ENCODE results near the gene CDX1.
"Not testable (repeated sequence)": the region's sequence is repeated elsewhere in the genome, so short reads cannot be mapped to it uniquely, and the experiment has no call there.

CDX1 gene

DNA sequence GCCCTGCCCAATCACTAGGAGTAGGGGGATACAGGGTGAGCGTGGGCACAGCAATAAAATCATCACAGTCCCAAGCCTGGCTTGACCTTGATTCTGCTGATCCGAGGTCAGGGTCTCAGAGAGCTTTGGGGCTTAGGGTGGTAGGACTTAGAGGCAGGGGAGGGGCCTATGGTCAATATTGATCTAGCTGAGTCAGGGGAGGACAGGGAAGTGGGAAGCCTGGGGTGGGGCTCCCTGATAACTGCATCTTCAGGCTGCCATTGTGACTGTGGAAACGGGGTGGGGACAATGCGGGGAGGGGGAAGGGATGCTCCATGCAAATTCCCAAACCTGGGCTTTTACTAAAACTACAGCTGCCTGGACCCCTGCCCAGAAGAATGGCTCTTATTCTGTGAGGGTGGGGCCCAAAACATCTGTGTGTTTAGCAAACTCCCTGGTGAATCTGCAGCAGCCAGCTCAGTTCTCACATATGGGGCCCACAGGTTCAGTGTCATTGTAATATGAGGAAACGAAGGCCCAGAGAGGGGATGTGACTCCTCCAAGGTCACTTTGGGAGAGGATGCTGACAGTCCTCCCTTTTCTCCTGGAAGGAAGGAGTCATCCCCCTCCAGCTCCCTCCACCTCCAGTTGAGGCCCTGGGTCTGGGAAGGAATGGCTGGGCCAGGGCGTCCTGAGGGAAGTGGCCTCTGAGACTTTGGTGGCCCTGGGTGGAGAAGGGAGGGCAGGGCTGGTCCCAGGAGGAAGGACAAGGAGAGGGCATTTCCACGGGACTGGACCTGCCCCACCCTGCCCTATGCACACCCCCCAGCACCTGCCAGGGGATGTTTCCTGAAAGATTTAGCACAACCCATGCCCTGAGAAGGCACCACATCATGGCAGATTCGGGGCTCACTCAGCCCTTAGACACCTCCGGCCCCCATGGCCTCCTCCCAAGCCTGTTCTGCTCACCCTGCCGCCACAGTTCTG lies 49.7 kb downstream of the CDX1 start:
- intact Hi-C loops (cut with DNase I): loop anchor here (5.0 to 10.0 kb wide), 2 partner anchors 84 to 381 kb away; no protein-coding TSS in a partner anchor
- no peak for DNase-seq

DNA sequence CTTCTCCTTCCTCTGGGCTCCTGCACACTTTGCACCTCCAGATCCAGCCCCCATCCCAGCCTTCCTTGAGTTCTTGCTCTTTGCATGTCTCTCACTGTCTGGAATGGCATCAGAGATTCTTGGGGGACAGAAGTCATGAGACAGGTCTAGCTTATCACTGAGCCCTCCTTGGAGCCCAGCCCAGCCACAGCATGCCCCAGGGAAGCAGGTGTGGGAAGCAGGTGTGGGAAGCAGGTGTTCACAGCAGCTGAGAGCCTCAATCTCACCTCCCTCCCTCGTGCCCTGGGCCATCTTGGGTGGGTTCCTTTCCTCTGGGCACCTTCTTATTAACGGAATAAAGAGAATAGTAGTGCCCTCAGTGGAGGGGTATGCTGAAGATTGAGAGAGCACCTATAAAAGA lies 50.5 kb downstream of the CDX1 start:
- intact Hi-C loops (cut with DNase I): loop anchor here (5.0 to 10.0 kb wide), 2 partner anchors 85 to 382 kb away; no protein-coding TSS in a partner anchor
- DNase-seq: no peak

DNA sequence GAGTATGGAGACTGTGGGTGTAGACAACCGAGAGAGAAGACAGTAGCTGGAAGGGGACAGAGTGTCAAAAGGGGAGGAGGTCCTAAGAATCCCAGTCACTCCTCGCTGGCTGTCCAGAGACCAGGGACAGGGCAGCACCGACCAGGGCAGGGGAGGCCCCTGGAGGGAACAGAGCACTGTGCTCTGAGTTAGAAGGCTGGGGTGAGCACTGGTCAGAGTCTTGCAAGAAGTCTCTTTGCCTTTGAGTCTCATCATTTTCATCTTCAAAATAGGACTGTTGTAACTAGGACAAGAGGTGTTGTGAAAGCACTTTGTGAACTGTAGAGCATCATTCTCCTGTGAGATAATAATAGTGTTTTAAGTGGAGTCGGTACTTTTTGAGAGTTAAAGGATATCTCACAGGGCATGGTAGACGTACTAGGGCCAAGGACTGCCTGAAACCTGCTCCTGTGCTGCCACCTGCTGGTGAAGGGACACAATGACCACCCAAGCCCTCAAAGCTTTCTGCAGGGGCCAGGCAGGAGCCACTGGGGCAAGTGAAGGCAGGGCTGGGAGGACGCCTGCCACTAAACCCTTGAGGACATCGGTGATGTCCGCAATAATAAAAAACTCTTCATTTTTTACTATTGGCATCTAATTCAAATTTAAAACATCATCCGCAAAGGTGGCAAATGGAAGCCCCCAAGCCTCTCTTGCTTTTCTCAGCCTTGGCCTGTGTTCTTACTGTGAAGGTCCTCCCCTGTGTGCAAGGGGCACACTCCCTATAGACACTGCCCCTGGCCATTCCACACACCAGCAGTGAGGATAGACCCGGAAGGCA lies 51.5 kb downstream of the CDX1 start:
- intact Hi-C loops (cut with DNase I): loop anchor here (5.0 to 10.0 kb wide), 2 partner anchors 86 to 383 kb away; no protein-coding TSS in a partner anchor
- peak; percentile 67 to 93 (median 87) for DNase-seq

DNA sequence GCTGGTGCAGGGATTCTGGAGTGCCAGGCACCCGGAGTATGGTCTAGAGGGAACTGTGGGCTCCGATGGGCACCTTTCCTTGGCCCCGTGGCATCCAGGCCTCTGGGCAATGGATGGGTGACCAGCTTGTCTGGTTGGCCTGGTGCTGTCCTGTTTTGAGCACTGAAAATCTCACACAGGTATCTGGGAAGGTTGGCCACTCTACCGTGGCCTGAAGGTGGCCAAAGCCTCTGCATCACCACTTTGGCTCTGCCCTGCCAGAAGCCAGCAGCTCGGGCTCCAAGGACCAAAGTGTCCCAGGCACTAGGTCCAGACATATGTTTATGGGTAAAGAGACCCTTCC lies 52.1 kb downstream of the CDX1 start:
- intact Hi-C loops (cut with DNase I): loop anchor here (5.0 to 10.0 kb wide), 2 partner anchors 86 to 384 kb away; no protein-coding TSS in a partner anchor
- DNase-seq: no peak

DNA sequence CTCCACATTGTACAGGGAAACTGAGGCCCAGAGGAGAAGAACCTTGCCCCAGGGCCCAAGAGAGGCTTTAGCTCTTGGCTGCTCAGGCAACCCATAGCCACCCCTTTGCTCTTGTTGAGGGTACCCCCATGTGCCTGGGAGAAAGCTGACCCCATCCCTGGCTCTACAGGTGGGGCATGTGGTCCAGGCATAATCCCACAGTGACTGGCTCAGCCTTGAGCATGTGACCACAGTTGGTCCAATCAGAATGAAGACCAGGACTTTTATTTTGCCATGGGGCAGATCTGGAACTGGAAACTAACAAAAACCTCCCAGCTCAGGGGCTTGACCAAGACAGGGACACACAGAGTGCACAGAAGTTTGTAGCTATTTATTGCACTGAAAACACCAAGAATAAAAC lies 52.6 kb downstream of the CDX1 start:
- intact Hi-C loops (cut with DNase I): loop anchor here (5.0 to 10.0 kb wide), 2 partner anchors 87 to 384 kb away; no protein-coding TSS in a partner anchor
- DNase-seq: peak in 1 of 42 donors; percentile 12

DNA sequence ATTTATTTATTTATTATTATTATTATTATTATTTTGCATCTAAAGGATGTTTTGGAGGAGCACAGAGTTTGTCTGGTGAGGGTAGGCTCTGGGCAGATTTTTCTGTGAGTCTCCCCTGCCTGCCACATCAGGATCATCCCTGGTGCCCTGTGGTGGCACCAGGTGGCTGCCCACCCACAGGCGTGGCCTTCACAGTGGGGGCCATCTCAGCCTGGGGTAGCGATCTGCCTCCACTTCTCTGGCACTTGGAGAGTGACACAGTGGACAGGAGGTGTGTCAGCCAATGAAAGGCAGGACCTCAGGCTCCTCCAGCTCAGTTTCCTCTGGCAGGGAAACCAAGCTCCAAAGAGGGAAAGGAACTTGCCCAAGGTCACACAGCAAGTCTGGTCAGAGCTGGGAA lies 53.3 kb downstream of the CDX1 start:
- intact Hi-C loops (cut with DNase I): loop anchor here (5.0 to 10.0 kb wide), 2 partner anchors 88 to 385 kb away; no protein-coding TSS in a partner anchor
- no peak for DNase-seq

DNA sequence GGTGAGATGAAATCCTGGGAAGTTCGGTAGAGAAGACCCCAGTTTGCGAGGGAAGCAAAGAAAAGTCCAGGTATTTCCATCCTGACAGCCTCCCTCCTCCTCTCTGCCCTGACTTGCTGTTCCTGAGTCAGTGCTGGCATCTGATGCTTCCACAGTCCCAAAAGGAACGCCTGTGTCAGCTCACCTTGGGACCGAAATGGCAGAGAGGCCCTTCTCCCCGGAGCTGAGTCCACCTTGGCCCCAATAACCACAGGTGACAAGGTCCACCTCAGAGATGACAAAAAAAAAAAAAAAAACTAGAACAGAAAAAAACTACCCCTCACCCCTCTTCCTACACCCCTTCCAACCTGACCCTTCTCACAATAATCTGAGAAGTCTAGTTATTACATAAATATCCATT lies 54.9 kb downstream of the CDX1 start:
- no peak for DNase-seq
- intact Hi-C loops (cut with DNase I): no loop called here

DNA sequence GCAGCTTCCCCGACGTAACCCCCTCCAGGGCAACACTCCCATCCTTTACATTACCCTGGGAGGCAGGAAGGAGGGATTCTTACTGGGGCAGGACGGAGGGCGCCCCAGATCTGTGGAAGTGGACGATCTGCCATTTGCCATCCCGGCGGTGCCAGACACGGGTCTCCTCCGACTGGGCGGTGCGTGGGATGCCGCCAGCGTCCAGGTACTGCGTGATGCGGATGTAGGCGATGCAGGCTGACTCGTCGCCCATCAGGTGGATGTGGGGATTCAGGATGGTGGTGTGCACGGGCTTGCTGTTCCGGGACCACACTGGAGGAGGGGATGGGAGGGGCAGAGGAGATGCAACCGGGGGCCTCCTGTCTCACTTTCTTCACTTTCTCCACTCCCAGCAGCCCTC lies 56.3 kb downstream of the CDX1 start:
- DNase-seq: no peak
- intact Hi-C loops (cut with DNase I): no loop called here

DNA sequence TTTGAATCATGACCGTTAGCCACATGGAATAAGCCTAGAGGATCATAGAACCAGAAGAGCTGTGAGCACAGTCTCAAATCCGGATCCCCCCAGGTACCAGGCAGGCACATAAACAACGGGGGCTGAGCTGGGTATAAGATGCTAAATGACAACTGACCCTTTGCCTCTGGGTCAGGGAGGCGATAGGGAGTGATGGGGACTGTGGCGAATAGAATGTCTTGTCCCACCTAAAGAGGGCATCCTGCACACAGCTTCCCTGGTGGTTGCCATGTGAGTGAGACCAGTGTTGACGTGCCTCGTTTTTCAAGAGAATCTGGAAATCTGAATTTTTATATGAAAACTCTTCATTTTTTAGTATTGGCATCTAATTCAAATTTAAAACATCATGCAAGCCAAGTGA lies 56.9 kb downstream of the CDX1 start:
- intact Hi-C loops (cut with DNase I): no loop called here
- no peak for DNase-seq

DNA sequence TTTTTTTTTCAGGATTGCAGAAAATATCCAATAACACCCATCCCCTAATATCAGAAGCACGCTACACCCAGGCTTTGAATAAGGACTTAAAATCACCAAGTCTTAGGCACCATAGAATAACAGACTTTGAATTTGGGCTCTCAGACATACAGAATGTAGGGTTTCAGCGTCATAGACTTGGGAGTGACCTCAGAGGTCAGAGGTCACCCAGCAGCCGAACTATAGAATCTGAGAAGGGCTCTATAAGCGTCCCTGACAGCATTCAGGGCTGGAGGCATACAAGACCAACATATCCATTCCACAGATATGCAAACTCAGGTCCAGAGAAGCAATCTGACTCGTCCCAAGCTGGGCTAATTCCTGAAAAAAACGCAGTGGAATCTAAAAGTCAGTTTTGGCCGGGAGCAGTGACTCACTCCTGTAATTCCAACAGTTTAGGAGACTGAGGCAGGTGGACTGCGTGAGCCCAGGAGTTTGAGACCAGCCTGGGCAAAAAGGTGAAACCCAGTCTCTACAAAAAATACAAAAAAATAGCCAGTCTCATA lies 58.0 kb downstream of the CDX1 start:
- DNase-seq: no peak
- intact Hi-C loops (cut with DNase I): no loop called here

DNA sequence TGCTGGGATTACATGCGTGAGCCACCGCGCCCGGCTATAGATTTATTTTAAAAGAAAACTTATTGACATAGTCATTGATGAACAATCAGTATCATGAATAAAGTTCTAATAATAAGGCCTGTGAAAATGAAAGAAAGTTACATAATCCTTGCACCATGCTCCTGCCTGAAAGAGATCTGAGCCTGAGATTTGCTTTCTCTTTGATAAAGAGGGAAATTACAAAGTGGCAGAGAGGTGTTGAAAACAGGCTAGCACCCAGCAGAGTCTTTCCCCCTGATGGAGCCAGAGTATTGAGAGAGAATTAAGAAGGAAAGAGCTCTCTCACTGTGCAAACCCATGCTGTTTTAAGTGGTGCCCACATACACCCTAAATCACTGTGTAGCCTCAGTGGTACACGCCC lies 60.5 kb downstream of the CDX1 start:
- intact Hi-C loops (cut with DNase I): no loop called here
- DNase-seq: no peak

DNA sequence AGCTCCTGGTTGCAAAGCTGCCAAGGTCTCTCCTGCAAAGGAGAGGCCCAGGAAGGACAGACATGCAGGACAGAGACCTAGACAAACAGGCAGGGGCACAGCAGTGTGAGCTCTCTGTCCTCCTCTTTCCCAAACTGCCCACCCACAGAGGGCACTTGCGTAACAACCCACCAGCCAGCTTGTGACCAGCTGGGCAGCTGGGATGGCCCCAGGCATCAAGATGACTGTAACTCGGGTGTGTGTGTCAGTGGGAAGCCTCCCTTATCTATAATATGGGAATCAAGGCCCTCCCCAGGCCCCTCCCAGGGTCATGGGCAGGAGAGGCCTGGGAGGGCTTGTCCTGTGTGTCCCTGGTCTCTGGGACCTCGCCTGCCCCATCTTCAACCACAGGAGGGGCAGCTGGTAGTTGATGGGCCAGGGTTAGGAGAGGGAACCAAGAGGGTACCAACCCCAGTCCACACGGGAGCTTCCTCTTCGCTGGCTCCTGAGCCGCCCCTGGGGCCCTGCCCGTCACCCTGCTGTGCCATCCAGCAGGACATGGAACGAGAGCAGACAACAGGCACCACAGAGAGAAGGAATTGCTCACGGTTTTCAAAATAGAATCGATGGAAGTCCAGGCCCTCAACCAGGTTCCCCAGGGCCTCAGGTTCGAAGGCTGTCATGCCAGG lies 61.2 kb downstream of the CDX1 start:
- DNase-seq: no peak
- intact Hi-C loops (cut with DNase I): no loop called here

DNA sequence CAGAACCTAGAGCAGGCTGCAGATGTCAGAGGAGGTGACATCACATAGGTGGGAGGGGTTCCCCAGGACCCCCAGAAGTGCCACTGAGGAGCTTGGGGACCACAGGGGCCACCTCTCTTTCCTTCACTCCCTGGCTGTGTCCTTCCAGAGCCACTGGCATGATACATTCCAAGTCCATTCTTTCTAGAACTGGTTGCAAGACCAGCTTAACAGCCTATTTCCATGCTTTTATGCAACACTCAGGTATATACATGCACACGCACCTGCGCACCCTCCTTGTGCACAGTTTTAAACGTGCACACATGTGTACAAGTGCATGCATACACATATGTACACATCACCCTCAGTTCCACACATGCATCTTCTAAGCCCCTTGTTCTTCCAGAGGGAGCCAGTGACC lies 63.0 kb downstream of the CDX1 start:
- intact Hi-C loops (cut with DNase I): no loop called here
- no peak for DNase-seq

DNA sequence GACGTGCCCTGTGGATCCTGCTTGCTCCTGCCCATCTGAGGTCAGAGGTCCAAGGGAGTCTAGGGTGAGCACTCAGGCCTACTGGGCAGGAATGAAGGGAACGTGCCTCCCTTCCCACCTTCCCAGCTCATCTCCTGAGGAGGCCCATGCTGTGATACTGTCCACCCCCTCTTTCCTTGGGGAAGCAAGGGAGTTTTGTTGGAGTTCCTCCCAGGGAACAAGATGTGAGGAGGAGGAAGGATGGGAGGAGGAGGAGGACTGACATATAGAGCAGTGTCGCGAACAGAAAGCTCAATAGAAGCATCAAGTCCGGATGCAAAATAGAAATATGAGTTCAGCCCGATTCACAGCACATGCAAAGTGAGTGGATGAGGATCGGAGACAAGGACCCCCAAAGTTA lies 64.3 kb downstream of the CDX1 start:
- DNase-seq: peak in 33 of 42 donors; percentile 9 to 84 (median 47)
- intact Hi-C loops (cut with DNase I): no loop called here

DNA sequence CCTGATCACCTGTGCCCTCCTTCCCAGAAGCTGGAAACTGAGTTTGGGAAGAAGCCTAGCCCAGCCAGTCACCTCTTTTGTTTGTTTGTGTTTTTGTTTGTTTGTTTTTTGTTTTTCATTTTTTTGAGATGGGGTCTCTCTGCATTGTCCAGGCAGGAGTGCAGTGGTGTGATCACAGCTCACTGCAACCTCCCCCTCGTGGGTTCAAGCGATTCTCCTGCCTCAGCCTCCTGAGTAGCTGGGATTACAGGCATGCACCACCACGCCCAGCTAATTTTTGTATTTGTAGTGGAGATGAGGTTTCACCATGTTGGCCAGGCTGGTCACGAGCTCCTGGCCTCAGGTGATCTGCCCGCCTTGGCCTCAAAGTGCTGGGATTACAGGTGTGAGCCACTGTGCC lies 67.1 kb downstream of the CDX1 start:
- DNase-seq; intact Hi-C loops (cut with DNase I): not testable (repeated sequence)

Data from head of caudate nucleus (tissue), 42 donors.